Measurements from ENCODE around the gene BMP2K. TPM values are rescaled to one million over a fixed set of nuclear protein-coding genes. Genes with fewer than 3 reads are reported as not detected.

The BMP2K gene
- total and polyA plus RNA-seq, 2 of the 8 experiments (the other 6 are each of a cell fraction or from before 2014, with no cell fraction given), result 15.6 to 24.1 TPM

GRCh38 chr4:78907638-78908037 lies 131.5 kb downstream of the BMP2K start:
- no peak overlapping the region for H3K4me3 ChIP-seq (ENCODE audit: extremely low read depth in 1 of 4, insufficient read depth in 2 of 4, low read depth in 3 of 4, low read length in 4 of 4)
- H2AK5ac ChIP-seq (ENCODE audit: low read depth, low read length), result no peak overlapping the region
- ChIA-PET CTCF (ENCODE audit: partially characterized antibody) (no interaction called here), POLR2A (ENCODE audit: partially characterized antibody) (no interaction called here)
- H3K18ac ChIP-seq (ENCODE audit: extremely low read depth, low read length), result no peak overlapping the region
- H2BK20ac ChIP-seq (ENCODE audit: low read length), result no peak overlapping the region
- no peak overlapping the region for H3K4me2 ChIP-seq (ENCODE audit: insufficient read depth in 1 of 2, low read depth in 2 of 2, low read length in 2 of 2)
- no peak overlapping the region for H4K91ac ChIP-seq (replicated peaks; ENCODE audit: insufficient read length, low read length)
- H2BK15ac ChIP-seq (ENCODE audit: low read length), result no peak overlapping the region
- H4K8ac ChIP-seq (ENCODE audit: extremely low read depth, insufficient read depth, low read length), result no peak overlapping the region
- no peaks in the 10 kb centered on the region for H3K4me1 ChIP-seq (replicated peaks in 1 of 4; ENCODE audit: control insufficient read depth in 3 of 4, insufficient read depth in 4 of 4, low read length in 3 of 4)
- no peaks in the 10 kb centered on the region for H3K79me1 ChIP-seq (ENCODE audit: low read depth, low read length)
- no peaks in the 10 kb centered on the region for H3K27me3 ChIP-seq (replicated peaks in 1 of 4; ENCODE audit: control insufficient read depth in 3 of 4, extremely low read depth in 1 of 4, insufficient read depth in 3 of 4, low read length in 3 of 4)
- peaks cover 0 to 5% (median 4%) of the 10 kb centered on the region in 4 experiments; a peak in 3 of 8 replicates for H3K36me3 ChIP-seq (ENCODE audit: control insufficient read depth in 2 of 4, insufficient read depth in 4 of 4, low read length in 3 of 4)
- no peak overlapping the region for H3K56ac ChIP-seq (replicated peaks; ENCODE audit: insufficient read length, low read depth, low read length)
- H3K27ac ChIP-seq (ENCODE audit: low read depth, low read length), result no peak overlapping the region
- DNase-seq (ENCODE audit: low read depth in 1 of 2, low spot score in 2 of 2) (no peak), FAIRE-seq (no peak)
- no peaks in the 10 kb centered on the region for H3K23me2 ChIP-seq (ENCODE audit: low read depth, low read length)
- H3K23ac ChIP-seq (ENCODE audit: insufficient read length), result no peak overlapping the region
- no peak overlapping the region for H3K9ac ChIP-seq (replicated peaks in 1 of 4; ENCODE audit: extremely low read depth in 1 of 4, low read depth in 3 of 4, low read length in 3 of 4)
- no peak overlapping the region for H3K4ac ChIP-seq (replicated peaks; ENCODE audit: insufficient read length, low read depth, low read length)
- H3K9me3 ChIP-seq (ENCODE audit: insufficient read depth in 2 of 2, low read depth in 1 of 2, low read length in 1 of 2), result no peaks in the 10 kb centered on the region
- H3K14ac ChIP-seq (ENCODE audit: insufficient read length), result no peak overlapping the region
- no peaks in the 10 kb centered on the region for H3K79me2 ChIP-seq (ENCODE audit: control insufficient read depth in 1 of 2, insufficient read depth in 2 of 2, low read length in 2 of 2)
- H4K5ac ChIP-seq (ENCODE audit: insufficient read length, low read depth, low read length), result no peak overlapping the region
- no peak overlapping the region for H2BK120ac ChIP-seq (replicated peaks; ENCODE audit: low read depth, low read length)
- 92% methylated on average over 6 of the region's 6 CpGs; no CpG with 5 or more reads in 1 of the 2 experiments for WGBS, 2 experiments (ENCODE audit: extremely low coverage in 1 of 2, insufficient coverage in 1 of 2, insufficient read length in 1 of 2, insufficient replicate concordance in 2 of 2, low coverage in 1 of 2, low lambda C conversion rate in 2 of 2, missing lambda C conversion rate in 1 of 2)
- H2AFZ ChIP-seq (ENCODE audit: low read length), result no peak overlapping the region
- peaks cover 0 to 1% of the 10 kb centered on the region in 2 experiments for H4K20me1 ChIP-seq (replicated peaks in 1 of 2; ENCODE audit: control insufficient read depth in 1 of 2, insufficient read depth in 2 of 2, low read length in 2 of 2)
- no peak overlapping the region for H2BK5ac ChIP-seq (ENCODE audit: low read depth, low read length)
- H2BK12ac ChIP-seq (ENCODE audit: low read depth, low read length), result no peak overlapping the region
- TF ChIP-seq GTF2F1 (IDR thresholded peaks at IDR 0.05; ENCODE audit: borderline replicate concordance, low read depth, low read length) (no peak), NRF1 (IDR thresholded peaks at IDR 0.05; ENCODE audit: low read depth, low read length) (no peak), SIX5 (IDR thresholded peaks at IDR 0.05; ENCODE audit: low read depth, low read length) (no peak), BACH1 (IDR thresholded peaks at IDR 0.05; ENCODE audit: low read length) (no peak), NANOG (IDR thresholded peaks at IDR 0.05; ENCODE audit: insufficient read depth, low read depth, low read length, poor library complexity, severe bottlenecking) (no peak), EZH2 (IDR thresholded peaks at IDR 0.05; ENCODE audit: low read depth, low read length, severe bottlenecking) (no peak), SIRT6 (IDR thresholded peaks at IDR 0.05; ENCODE audit: low read length) (no peak), RFX5 (IDR thresholded peaks at IDR 0.05; ENCODE audit: borderline replicate concordance, low read depth, low read length) (no peak), ATF3 (IDR thresholded peaks at IDR 0.05; ENCODE audit: insufficient read depth, low read depth, low read length) (no peak), MAX (IDR thresholded peaks at IDR 0.05) (no peak), CHD1 (IDR thresholded peaks at IDR 0.05; ENCODE audit: low read depth, low read length) (no peak)
